22Rv1 (cell line): ENCODE data around the gene DIP2A.

ENCODE experiments used
- ZFX ChIP-seq: fragments of 450-650 bp; IDR thresholded peaks from 2 replicates; pipeline ENCODE4 v1.6.1; 2017; ENCODE audit warnings: antibody characterized with exemption, borderline replicate concordance
- TF ChIP-seq, protein P1 (sequence below): fragments of 450-650 bp; IDR thresholded peaks from 2 replicates; pipeline ENCODE4 v1.5.1; 2017; ENCODE audit warnings: mild to moderate bottlenecking

DNA sequence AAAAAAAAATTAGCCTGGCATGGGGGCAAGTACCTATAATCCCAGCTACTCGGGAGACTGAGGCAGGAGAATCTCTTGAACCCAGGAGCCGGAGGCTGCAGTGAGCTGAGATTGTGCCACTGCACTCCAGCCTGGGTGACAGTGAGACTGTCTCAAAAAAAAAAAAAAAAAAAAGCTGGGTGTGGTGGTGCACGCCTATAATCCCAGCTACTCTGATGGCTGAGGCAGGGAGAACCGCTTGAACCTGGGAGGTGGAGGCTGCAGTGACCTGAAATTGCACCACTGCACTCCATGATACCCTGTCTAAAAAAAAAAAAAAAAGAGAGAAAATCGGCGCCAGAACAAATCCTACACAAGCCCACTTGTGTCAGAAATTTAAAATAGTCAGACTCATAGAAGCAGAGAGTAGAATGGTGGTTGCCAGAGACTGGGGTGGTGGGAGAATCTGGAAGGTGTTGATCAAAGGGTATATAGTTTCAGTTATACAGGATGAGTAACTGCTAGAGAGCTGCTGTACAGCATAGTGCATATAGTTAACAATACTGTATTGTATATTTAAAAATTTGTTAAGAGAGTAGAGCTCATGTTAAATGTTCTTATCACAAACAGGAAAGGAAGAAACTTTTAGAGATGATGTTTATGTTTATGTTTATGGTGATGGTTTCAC lies 9.6 kb downstream of the DIP2A start:
- TF ChIP-seq, protein P1, sequence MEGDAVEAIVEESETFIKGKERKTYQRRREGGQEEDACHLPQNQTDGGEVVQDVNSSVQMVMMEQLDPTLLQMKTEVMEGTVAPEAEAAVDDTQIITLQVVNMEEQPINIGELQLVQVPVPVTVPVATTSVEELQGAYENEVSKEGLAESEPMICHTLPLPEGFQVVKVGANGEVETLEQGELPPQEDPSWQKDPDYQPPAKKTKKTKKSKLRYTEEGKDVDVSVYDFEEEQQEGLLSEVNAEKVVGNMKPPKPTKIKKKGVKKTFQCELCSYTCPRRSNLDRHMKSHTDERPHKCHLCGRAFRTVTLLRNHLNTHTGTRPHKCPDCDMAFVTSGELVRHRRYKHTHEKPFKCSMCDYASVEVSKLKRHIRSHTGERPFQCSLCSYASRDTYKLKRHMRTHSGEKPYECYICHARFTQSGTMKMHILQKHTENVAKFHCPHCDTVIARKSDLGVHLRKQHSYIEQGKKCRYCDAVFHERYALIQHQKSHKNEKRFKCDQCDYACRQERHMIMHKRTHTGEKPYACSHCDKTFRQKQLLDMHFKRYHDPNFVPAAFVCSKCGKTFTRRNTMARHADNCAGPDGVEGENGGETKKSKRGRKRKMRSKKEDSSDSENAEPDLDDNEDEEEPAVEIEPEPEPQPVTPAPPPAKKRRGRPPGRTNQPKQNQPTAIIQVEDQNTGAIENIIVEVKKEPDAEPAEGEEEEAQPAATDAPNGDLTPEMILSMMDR, result no peak
- TF ChIP-seq ZFX, result no peak
